H1 (cell line): Measurements from ENCODE around the gene PSME1. TPM values are rescaled to one million over a fixed set of nuclear protein-coding genes. Genes with fewer than 3 reads are reported as not detected.

Experiments
- CTCF ChIA-PET: fragments of 300-600 bp; sonication (Branson Sonifier 250); formaldehyde crosslinking; loops from one replicate; lab custom pipeline; 2021; ENCODE audit not compliant: partially characterized antibody; lab: Charles Lee
- POLR2A ChIA-PET: fragments of 300-600 bp; sonication (Branson Sonifier 250); formaldehyde crosslinking; loops from one replicate; lab custom pipeline; 2021; ENCODE audit warnings: inconsistent platforms; ENCODE audit not compliant: partially characterized antibody; lab: Charles Lee
- DNase-seq, 2 experiments: peaks; one replicate each; pipeline versions ENCODE4 v3.0.0 to v3.0.0-alpha.2; 2010 to 2022; ENCODE audit warnings: low spot score in 2 of 2, low read depth in 1 of 2, mixed read lengths in 1 of 2
- FAIRE-seq: peaks from 2 replicates; lab custom pipeline; 2011; peaks lifted over from hg19 to GRCh38; lab: Jason Lieb, UNC
- H2AFZ ChIP-seq: 2 replicates; pipeline ENCODE4 v1.8.1; 2012; ENCODE audit warnings: low read length, inconsistent platforms
- H2AK5ac ChIP-seq: 2 replicates; pipeline ENCODE4 v1.6.1; 2013; ENCODE audit warnings: low read depth, low read length
- H2BK120ac ChIP-seq: replicated peaks from 2 replicates; pipeline ENCODE3; 2013; ENCODE audit warnings: low read depth, low read length, inconsistent platforms
- H2BK12ac ChIP-seq: 2 replicates; pipeline ENCODE4 v1.6.1; 2013; ENCODE audit warnings: low read depth, low read length
- H2BK15ac ChIP-seq: 2 replicates; pipeline ENCODE4 v1.6.1; 2013; ENCODE audit warnings: low read length
- H2BK20ac ChIP-seq: 2 replicates; pipeline ENCODE4 v1.6.1; 2013; ENCODE audit warnings: low read length
- H2BK5ac ChIP-seq: 2 replicates; pipeline ENCODE4 v1.6.1; 2013; ENCODE audit warnings: low read depth, low read length
- H3K14ac ChIP-seq: 2 replicates; pipeline ENCODE4 v1.6.1; 2013; ENCODE audit warnings: inconsistent platforms; ENCODE audit not compliant: insufficient read length
- H3K18ac ChIP-seq: 2 replicates; pipeline ENCODE4 v1.6.1; 2013; ENCODE audit warnings: low read length; ENCODE audit errors: extremely low read depth
- H3K23ac ChIP-seq: 2 replicates; pipeline ENCODE4 v1.6.1; 2013; ENCODE audit warnings: inconsistent platforms; ENCODE audit not compliant: insufficient read length
- H3K23me2 ChIP-seq: 2 replicates; pipeline ENCODE4 v1.6.1; 2013; ENCODE audit warnings: low read depth, low read length
- H3K27ac ChIP-seq: 2 replicates; pipeline ENCODE4 v1.6.1; 2011; ENCODE audit warnings: low read depth, low read length, inconsistent platforms
- H3K27me3 ChIP-seq, 4 experiments: replicated peaks in 1 of 4; 1 replicate in 1 of 4; 2 replicates in 3 of 4; pipeline versions ENCODE4 v1.6.1 to v1.8.1; 2011 to 2013; ENCODE audit warnings: low read length in 3 of 4, mild to moderate bottlenecking in 3 of 4, inconsistent platforms in 2 of 4, mixed read lengths in 2 of 4, moderate library complexity in 1 of 4; ENCODE audit not compliant: control insufficient read depth in 3 of 4, insufficient read depth in 3 of 4; ENCODE audit errors: extremely low read depth in 1 of 4
- H3K36me3 ChIP-seq, 4 experiments: 2 replicates each; pipeline versions ENCODE4 v1.6.1 to v1.8.1; 2011 to 2013; ENCODE audit warnings: mild to moderate bottlenecking in 4 of 4, low read length in 3 of 4, moderate library complexity in 2 of 4, control low read depth in 1 of 4, inconsistent platforms in 1 of 4; ENCODE audit not compliant: insufficient read depth in 4 of 4, control insufficient read depth in 2 of 4
- H3K4ac ChIP-seq: replicated peaks from 2 replicates; pipeline ENCODE3; 2013; ENCODE audit warnings: low read length, low read depth, mixed read lengths, inconsistent platforms; ENCODE audit not compliant: insufficient read length
- H3K4me1 ChIP-seq, 4 experiments: replicated peaks in 1 of 4; 1 replicate in 1 of 4; 2 replicates in 3 of 4; pipeline versions ENCODE4 v1.6.1 to v1.8.1; 2011 to 2013; ENCODE audit warnings: low read length in 3 of 4, inconsistent platforms in 2 of 4, mixed read lengths in 1 of 4; ENCODE audit not compliant: insufficient read depth in 4 of 4, control insufficient read depth in 3 of 4
- H3K4me2 ChIP-seq, 2 experiments: 2 replicates each; pipeline versions ENCODE4 v1.6.1 to v1.8.1; 2011 to 2013; ENCODE audit warnings: low read depth in 2 of 2, low read length in 2 of 2, control low read depth in 1 of 2, inconsistent platforms in 1 of 2, mild to moderate bottlenecking in 1 of 2; ENCODE audit not compliant: insufficient read depth in 1 of 2
- H3K4me3 ChIP-seq, 4 experiments: fragments of 200-600, 300-600 bp in 1 of 4; sonication (generic), shearing (Covaris generic), sonication (Bioruptor Twin) in 1 of 4; 2 replicates each; pipeline versions ENCODE4 v1.5.1 to v1.8.1; 2011 to 2016; ENCODE audit warnings: low read length in 4 of 4, low read depth in 3 of 4, control low read depth in 2 of 4, inconsistent platforms in 2 of 4, mild to moderate bottlenecking in 2 of 4, mixed read lengths in 1 of 4, moderate library complexity in 1 of 4; ENCODE audit not compliant: insufficient read depth in 2 of 4; ENCODE audit errors: extremely low read depth in 1 of 4
- H3K56ac ChIP-seq: replicated peaks from 2 replicates; pipeline ENCODE3; 2013; ENCODE audit warnings: low read depth, mild to moderate bottlenecking, mixed read lengths, low read length, inconsistent platforms; ENCODE audit not compliant: insufficient read length
- H3K79me1 ChIP-seq: 2 replicates; pipeline ENCODE4 v1.6.1; 2013; ENCODE audit warnings: low read depth, low read length, control low read depth
- H3K79me2 ChIP-seq, 2 experiments: 2 replicates each; pipeline versions ENCODE4 v1.6.1 to v1.8.1; 2012 to 2013; ENCODE audit warnings: low read length in 2 of 2, mild to moderate bottlenecking in 2 of 2, inconsistent platforms in 1 of 2; ENCODE audit not compliant: insufficient read depth in 2 of 2, control insufficient read depth in 1 of 2
- H3K9ac ChIP-seq, 4 experiments: replicated peaks in 1 of 4; 1 replicate in 1 of 4; 2 replicates in 3 of 4; pipeline versions ENCODE4 v1.6.1 to v1.8.1; 2011 to 2013; ENCODE audit warnings: low read depth in 3 of 4, low read length in 3 of 4, control low read depth in 2 of 4, mild to moderate bottlenecking in 2 of 4, moderate library complexity in 2 of 4, inconsistent platforms in 1 of 4; ENCODE audit errors: extremely low read depth in 1 of 4
- H3K9me3 ChIP-seq, 2 experiments: 2 replicates each; pipeline versions ENCODE4 v1.6.1 to v1.8.1; 2012 to 2013; ENCODE audit warnings: mild to moderate bottlenecking in 2 of 2, moderate library complexity in 2 of 2, control low read depth in 1 of 2, inconsistent platforms in 1 of 2, low read depth in 1 of 2, low read length in 1 of 2, mixed read lengths in 1 of 2; ENCODE audit not compliant: insufficient read depth in 2 of 2
- H4K20me1 ChIP-seq, 2 experiments: replicated peaks in 1 of 2; 2 replicates each; pipeline versions ENCODE3 to v1.8.1; 2011 to 2013; ENCODE audit warnings: inconsistent platforms in 2 of 2, low read length in 2 of 2, mild to moderate bottlenecking in 1 of 2; ENCODE audit not compliant: insufficient read depth in 2 of 2, control insufficient read depth in 1 of 2
- H4K5ac ChIP-seq: 2 replicates; pipeline ENCODE4 v1.6.1; 2013; ENCODE audit warnings: low read length, low read depth, mixed read lengths, inconsistent platforms; ENCODE audit not compliant: insufficient read length
- H4K8ac ChIP-seq: 2 replicates; pipeline ENCODE4 v1.8.0; 2013; ENCODE audit warnings: mild to moderate bottlenecking, moderate library complexity, low read length, inconsistent platforms; ENCODE audit not compliant: insufficient read depth; ENCODE audit errors: extremely low read depth
- H4K91ac ChIP-seq: replicated peaks from 2 replicates; pipeline ENCODE3; 2013; ENCODE audit warnings: low read length, mixed read lengths, inconsistent platforms; ENCODE audit not compliant: insufficient read length
- CTCF ChIP-seq, 3 experiments: IDR thresholded peaks; 1 replicate in 2 of 3; 2 replicates in 1 of 3; pipeline versions ENCODE4 v1.5.1 to v1.6.1; 2011; ENCODE audit warnings: low read length in 3 of 3, mild to moderate bottlenecking in 3 of 3, inconsistent platforms in 2 of 3, low read depth in 1 of 3, moderate library complexity in 1 of 3; ENCODE audit not compliant: insufficient read depth in 1 of 3; ENCODE audit errors: control extremely low read depth in 1 of 3
- SAP30 ChIP-seq: fragments of 300-600 bp; sonication (generic); IDR thresholded peaks from 2 replicates; pipeline ENCODE4 v1.7.1; 2012; ENCODE audit warnings: low read length, moderate library complexity, mild to moderate bottlenecking, inconsistent platforms; ENCODE audit not compliant: insufficient read depth, insufficient replicate concordance
- SIN3A ChIP-seq, 2 experiments: IDR thresholded peaks in 1 of 2; conservative IDR thresholded peaks in 1 of 2; 2 replicates each; pipeline ENCODE4 v1.6.1; 2011 to 2012; ENCODE audit warnings: low read length in 2 of 2, improper control_type of control experiment in 1 of 2, low read depth in 1 of 2, mild to moderate bottlenecking in 1 of 2
- TCF12 ChIP-seq: IDR thresholded peaks from 2 replicates; pipeline ENCODE4 v1.6.1; 2011; ENCODE audit warnings: low read depth, mild to moderate bottlenecking, low read length
- WGBS, 2 experiments: shearing (Covaris generic) in 1 of 2; methylation state at CpG; one replicate each; pipeline versions ENCODE4 v1.1.6 to v1.1.7; 2013 to 2015; ENCODE audit warnings: low lambda C conversion rate in 2 of 2, mixed read lengths in 2 of 2, inconsistent platforms in 1 of 2, low coverage in 1 of 2, missing lambda C conversion rate in 1 of 2; ENCODE audit not compliant: insufficient replicate concordance in 2 of 2, insufficient coverage in 1 of 2, insufficient read length in 1 of 2; ENCODE audit errors: extremely low coverage in 1 of 2, missing lambda C conversion rate in 1 of 2; 5-methylcytosine and 5-hydroxymethylcytosine counted together
- polyA plus RNA-seq, 7 experiments: library from polyadenylated mRNA; depleted of rRNA in 3 of 7; stranded (reverse) in 5 of 7; unstranded in 2 of 7; fragments of >200 nt in 5 of 7; fragments of 200-250 nt in 2 of 7; gene quantifications; 1 replicate in 5 of 7; 2 replicates in 1 of 7; 4 replicates in 1 of 7; pipeline versions ENCODE4 v1.2.1 to v1.2.3, GENCODE V29; 2011 to 2013; ENCODE audit warnings: missing spikeins in 2 of 7, mixed read lengths in 2 of 7
- total RNA-seq: library from RNA; stranded (reverse); fragmentation: NEBNext Ultra II Directional; extraction: Animal tissue kit (Norgen Biotek cat#: 25700); gene quantifications from 2 replicates; pipeline ENCODE4 v1.2.1, GENCODE V29; 2021

The PSME1 gene
- total and polyA plus RNA-seq, 2 of the 8 experiments (the other 6 are each of a cell fraction or from before 2014, with no cell fraction given), result 74.9 to 85.9 TPM

DNA sequence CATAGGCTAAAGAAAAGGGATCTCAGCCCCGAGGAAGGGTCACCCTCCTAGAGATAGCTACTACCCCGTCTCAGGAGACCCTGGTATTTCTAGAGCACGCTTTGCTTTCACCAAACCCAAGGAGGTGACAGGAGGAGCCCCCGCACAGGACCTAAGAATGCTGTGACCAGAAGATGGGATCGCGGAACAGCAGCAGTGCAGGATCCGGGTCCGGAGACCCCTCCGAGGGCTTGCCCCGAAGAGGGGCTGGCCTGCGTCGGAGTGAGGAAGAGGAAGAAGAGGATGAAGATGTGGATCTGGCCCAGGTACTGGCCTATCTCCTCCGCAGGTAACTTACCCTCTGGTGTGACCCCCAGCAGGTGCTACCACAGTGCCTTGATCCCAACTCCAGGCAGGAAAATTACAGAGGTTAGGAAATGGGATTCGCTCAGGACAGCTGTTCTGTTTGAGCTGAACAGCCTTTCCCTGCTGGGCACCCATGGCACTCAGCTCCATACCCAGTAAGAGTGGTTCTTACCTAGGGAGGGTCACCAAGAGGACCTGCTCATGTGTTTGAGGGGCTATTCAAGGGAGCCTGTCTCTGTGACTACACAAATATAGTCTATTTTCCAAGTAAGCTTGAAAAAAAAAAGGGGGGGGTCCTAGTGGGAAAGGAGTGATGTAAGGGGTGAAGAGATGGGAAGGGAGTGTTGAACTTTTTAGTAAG lies 20.4 kb upstream of the PSME1 start:
- POLR2A ChIA-PET, result interaction anchor here (0.6 to 7.1 kb wide), 21 partner anchors 12 to 126 kb away, joined by 3 to 125 read pairs (median 5); partner anchors contain the start of genes CARMIL3, EMC9, FITM1 and IRF9

More for the DNA sequence above, 20.4 kb upstream of the PSME1 start:
- FAIRE-seq (no peak), DNase-seq (no peak)
- peaks cover 5% of the 10 kb centered on the region; the same call in 1 of the 2 replicates for H3K79me1 ChIP-seq
- H3K79me2 ChIP-seq, result peaks cover 0 to 10% of the 10 kb centered on the region in 2 experiments; a peak in 2 of 4 replicates
- H4K91ac ChIP-seq, result no peak overlapping the region
- no peak overlapping the region for H2BK120ac ChIP-seq
- H2AFZ ChIP-seq, result peak overlapping the region; percentile 81; the same call in 1 of the 2 replicates
- no peak overlapping the region for H3K14ac ChIP-seq
- peaks cover 0 to 4% (median 2%) of the 10 kb centered on the region in 4 experiments; a peak in 5 of 7 replicates for H3K4me1 ChIP-seq
- no peak overlapping the region; the same call in 1 of the 2 replicates for H2AK5ac ChIP-seq
- no peaks in the 10 kb centered on the region for H3K9me3 ChIP-seq
- H3K4ac ChIP-seq, result no peak overlapping the region
- H3K56ac ChIP-seq, result no peak overlapping the region
- 0 out of 2 replicates have a peak overlapping the region, but pooled peaks have one; percentile 25 for H3K27ac ChIP-seq
- no peaks in the 10 kb centered on the region for H3K27me3 ChIP-seq
- peaks cover 9 to 28% (median 23%) of the 10 kb centered on the region in 4 experiments for H3K36me3 ChIP-seq
- no peak overlapping the region; the same call in 1 of the 2 replicates for H3K18ac ChIP-seq
- no peak overlapping the region for H2BK20ac ChIP-seq
- H3K23ac ChIP-seq, result no peak overlapping the region
- peak overlapping the region; percentile 68 to 89 (median 76) for H3K4me3 ChIP-seq
- 0 out of 2 replicates have a peak overlapping the region, but pooled peaks have one; percentile 41 for H2BK5ac ChIP-seq
- H3K9ac ChIP-seq, result peak overlapping the region; percentile 66 to 91 (median 76)
- no peak overlapping the region for H4K8ac ChIP-seq
- no peak overlapping the region for H4K5ac ChIP-seq
- H2BK12ac ChIP-seq, result no peak overlapping the region
- CTCF ChIA-PET, result interaction anchor here (0.7 to 2.7 kb wide), 11 partner anchors 14 to 485 kb away, joined by 3 to 20 read pairs (median 6); partner anchors contain the start of genes EMC9, IRF9, PCK2 and RNF31
- peak overlapping the region; percentile 46; the same call in 1 of the 2 replicates for H2BK15ac ChIP-seq
- peaks cover 7% of the 10 kb centered on the region for H3K23me2 ChIP-seq
- 7% methylated on average over 14 of the region's 14 CpGs; no CpG with 5 or more reads in 1 of the 2 experiments for WGBS, 2 experiments
- peak overlapping the region; percentile 87 to 91 for H3K4me2 ChIP-seq
- TF ChIP-seq SAP30 (peak; percentile 28), SIN3A (conservative IDR thresholded peaks at IDR 0.05 in 1 of 2, IDR thresholded peaks at IDR 0.05 in 1 of 2; ENCODE audit: low read depth in 1 of 2, low read length in 2 of 2) (0 out of 4 replicates have a peak, but pooled peaks of 1 of the 2 experiments have one; percentile 62), TCF12 (no peak), CTCF (IDR thresholded peaks at IDR 0.05; ENCODE audit: control extremely low read depth in 1 of 3, insufficient read depth in 1 of 3, low read depth in 1 of 3, low read length in 3 of 3) (no peak)
- peaks cover 0 to 3% of the 10 kb centered on the region in 2 experiments for H4K20me1 ChIP-seq
